IMR-90 (cell line): ENCODE results near the gene KCTD13. TPM values are rescaled to one million over a fixed set of nuclear protein-coding genes. Genes with fewer than 3 reads are reported as not detected.

Experiments used
- ATAC-seq: fragments of 200-7000 bp; cut with Tn5 transposase; 2 replicates; pipeline ENCODE4 v1.9.1; 2020; ENCODE audit warnings: low read depth, mild to moderate bottlenecking, moderate library complexity
- BruUV-seq: library from RNA; stranded (reverse); fragments of 400-500 nt; replicated peaks from 2 replicates; lab custom pipeline; 2021; lab: Mats Ljungman, UMichigan
- CTCF ChIA-PET: fragments of 300-600 bp; formaldehyde crosslinking; extraction: SDS; loops from one replicate; lab custom pipeline; 2021; ENCODE audit warnings: antibody characterized with exemption; lab: Yijun Ruan, JAX
- POLR2A ChIA-PET: fragments of 300-600 bp; sonication (Branson Sonifier 250); formaldehyde crosslinking; loops from one replicate; lab custom pipeline; 2022; ENCODE audit warnings: antibody characterized with exemption; ENCODE audit not compliant: unreplicated experiment; lab: Charles Lee
- DNase-seq: peaks from one replicate; pipeline ENCODE4 v3.0.0; 2013
- H2AFZ ChIP-seq: replicated peaks from 2 replicates; pipeline ENCODE3; 2013; ENCODE audit warnings: low read length, mild to moderate bottlenecking; ENCODE audit not compliant: poor library complexity
- H2AK5ac ChIP-seq: 2 replicates; pipeline ENCODE4 v1.6.1; 2013; ENCODE audit warnings: low read depth, low read length, inconsistent platforms
- H2AK9ac ChIP-seq: replicated peaks from 2 replicates; pipeline ENCODE3; 2013; ENCODE audit warnings: mild to moderate bottlenecking, low read depth, low read length, moderate library complexity; ENCODE audit not compliant: poor library complexity
- H2BK120ac ChIP-seq: 2 replicates; pipeline ENCODE4 v1.6.1; 2013; ENCODE audit warnings: low read depth, low read length, inconsistent platforms
- H2BK15ac ChIP-seq: 3 replicates; pipeline ENCODE4 v1.6.1; 2013; ENCODE audit warnings: low read depth, low read length, inconsistent platforms
- H2BK20ac ChIP-seq: 2 replicates; pipeline ENCODE4 v1.6.1; 2013; ENCODE audit warnings: low read depth, mild to moderate bottlenecking, inconsistent platforms, low read length, moderate library complexity
- H2BK5ac ChIP-seq: 2 replicates; pipeline ENCODE4 v1.6.1; 2013; ENCODE audit warnings: mild to moderate bottlenecking, low read depth, low read length, inconsistent platforms; ENCODE audit not compliant: poor library complexity, severe bottlenecking
- H3K14ac ChIP-seq: replicated peaks from 2 replicates; pipeline ENCODE4 v1.6.1; 2013; ENCODE audit warnings: low read depth, low read length, inconsistent platforms
- H3K18ac ChIP-seq: 2 replicates; pipeline ENCODE4 v1.6.1; 2013; ENCODE audit warnings: low read depth, low read length, control low read depth
- H3K23ac ChIP-seq: 2 replicates; pipeline ENCODE4 v1.6.1; 2013; ENCODE audit warnings: low read depth, low read length, inconsistent platforms
- H3K27ac ChIP-seq: 2 replicates; pipeline ENCODE4 v1.5.1; 2013; ENCODE audit warnings: mild to moderate bottlenecking, control low read depth, low read length; ENCODE audit not compliant: insufficient read depth
- H3K27me3 ChIP-seq: 2 replicates; pipeline ENCODE4 v1.6.1; 2013; ENCODE audit warnings: low read length; ENCODE audit not compliant: control insufficient read depth, insufficient read depth
- H3K36me3 ChIP-seq: 2 replicates; pipeline ENCODE4 v1.6.1; 2013; ENCODE audit warnings: low read length, mixed read lengths; ENCODE audit not compliant: control insufficient read depth, insufficient read depth
- H3K4ac ChIP-seq: 2 replicates; pipeline ENCODE4 v1.6.1; 2013; ENCODE audit warnings: low read depth, low read length, inconsistent platforms
- H3K4me1 ChIP-seq: 2 replicates; pipeline ENCODE4 v1.6.1; 2013; ENCODE audit warnings: low read length, mixed read lengths; ENCODE audit not compliant: control insufficient read depth, insufficient read depth
- H3K4me2 ChIP-seq: 2 replicates; pipeline ENCODE4 v1.6.1; 2013; ENCODE audit warnings: low read depth, mild to moderate bottlenecking, control low read depth, low read length, moderate library complexity
- H3K4me3 ChIP-seq: 2 replicates; pipeline ENCODE4 v1.5.1; 2013; ENCODE audit warnings: low read depth, mild to moderate bottlenecking, control low read depth, low read length, moderate library complexity; ENCODE audit not compliant: insufficient read depth
- H3K56ac ChIP-seq: 2 replicates; pipeline ENCODE4 v1.6.1; 2013; ENCODE audit warnings: low read length, inconsistent platforms; ENCODE audit not compliant: insufficient read depth; ENCODE audit errors: extremely low read depth
- H3K79me1 ChIP-seq, 2 experiments: 2 replicates each; pipeline ENCODE4 v1.6.1; 2013; ENCODE audit warnings: low read length in 2 of 2, inconsistent platforms in 1 of 2, low read depth in 1 of 2
- H3K9ac ChIP-seq: 2 replicates; pipeline ENCODE4 v1.6.1; 2013; ENCODE audit warnings: low read depth, low read length, control low read depth
- H3K9me1 ChIP-seq: 2 replicates; pipeline ENCODE4 v1.6.1; 2013; ENCODE audit warnings: low read length, inconsistent platforms; ENCODE audit not compliant: insufficient read depth
- H3K9me3 ChIP-seq: 2 replicates; pipeline ENCODE4 v1.6.1; 2013; ENCODE audit warnings: low read length; ENCODE audit not compliant: control insufficient read depth, insufficient read depth
- H4K20me1 ChIP-seq: 2 replicates; pipeline ENCODE4 v1.6.1; 2013; ENCODE audit warnings: low read length, inconsistent platforms; ENCODE audit not compliant: insufficient read depth
- H4K5ac ChIP-seq: 2 replicates; pipeline ENCODE4 v1.6.1; 2013; ENCODE audit warnings: mild to moderate bottlenecking, low read depth, low read length, control low read depth
- H4K8ac ChIP-seq, 2 experiments: 2 replicates each; pipeline ENCODE4 v1.6.1; 2013; ENCODE audit warnings: low read depth in 2 of 2, low read length in 2 of 2, control low read depth in 1 of 2, inconsistent platforms in 1 of 2
- H4K91ac ChIP-seq: 2 replicates; pipeline ENCODE4 v1.6.1; 2013; ENCODE audit warnings: low read depth, low read length, inconsistent platforms; ENCODE audit not compliant: insufficient read depth
- BHLHE40 ChIP-seq: fragments of 150-350 bp; IDR thresholded peaks from 2 replicates; pipeline ENCODE4 v1.6.1; 2016; ENCODE audit warnings: mild to moderate bottlenecking, low read depth, low read length
- CEBPB ChIP-seq: IDR thresholded peaks from 2 replicates; pipeline ENCODE4 v1.6.1; 2012; ENCODE audit warnings: low read depth, low read length, improper control_type of control experiment
- FOS ChIP-seq: fragments of 150-350 bp; IDR thresholded peaks from 2 replicates; pipeline ENCODE4 v1.6.1; 2016; ENCODE audit warnings: low read depth, low read length
- MAFK ChIP-seq: IDR thresholded peaks from 2 replicates; pipeline ENCODE4 v1.6.1; 2012; ENCODE audit warnings: low read depth, low read length, improper control_type of control experiment
- NFE2L2 ChIP-seq: fragments of 150-350 bp; IDR thresholded peaks from 2 replicates; pipeline ENCODE4 v1.6.1; 2016; ENCODE audit warnings: low read depth, mild to moderate bottlenecking, low read length
- RCOR1 ChIP-seq: IDR thresholded peaks from 2 replicates; pipeline ENCODE4 v1.6.1; 2012; ENCODE audit warnings: mild to moderate bottlenecking, low read length, improper control_type of control experiment; ENCODE audit not compliant: insufficient replicate concordance
- RFX5 ChIP-seq: IDR thresholded peaks from 2 replicates; pipeline ENCODE4 v1.8.0; 2012; ENCODE audit warnings: low read depth, mild to moderate bottlenecking, low read length, moderate library complexity
- SMC3 ChIP-seq: fragments of 150-350 bp; IDR thresholded peaks from 2 replicates; pipeline ENCODE4 v1.6.1; 2016; ENCODE audit warnings: low read depth, mild to moderate bottlenecking, antibody characterized with exemption, low read length, moderate library complexity
- WGBS, 2 experiments: methylation state at CpG; one replicate each; pipeline versions ENCODE4 v1.1.5 to v1.1.7; 2013; ENCODE audit warnings: missing lambda C conversion rate in 2 of 2; ENCODE audit not compliant: insufficient read length in 1 of 2; ENCODE audit errors: extremely low coverage in 2 of 2; 5-methylcytosine and 5-hydroxymethylcytosine counted together
- dilution Hi-C: fragments of 300-500 bp; cut with HindIII; formaldehyde crosslinking; loops from one replicate; pipeline ENCODE4 v1.14.3; 2018; ENCODE audit warnings: low sequenced_read_pairs; ENCODE audit not compliant: unreplicated experiment
- in situ Hi-C: fragments of 300-500 bp; cut with MboI; formaldehyde crosslinking; loops from 3 replicates; pipeline ENCODE4 v1.14.3; 2019; ENCODE audit warnings: low sequenced_read_pairs, inconsistent platforms, mixed read lengths
- intact Hi-C: fragments of 100-400 bp; cut with micrococcal nuclease; formaldehyde crosslinking; loops from 2 replicates; pipeline ENCODE4 v1.10.0; 2022
- polyA plus RNA-seq, 3 experiments: library from polyadenylated mRNA; depleted of rRNA; stranded (reverse); fragments of >200 nt; gene quantifications; 2 replicates each; pipeline ENCODE4 v1.2.3, GENCODE V29; 2012; ENCODE audit warnings: low replicate concordance in 1 of 3
- total RNA-seq: library from RNA; depleted of rRNA; stranded (reverse); fragments of >200 nt; gene quantifications from 2 replicates; pipeline ENCODE4 v1.2.3, GENCODE V29; 2012
- TF ChIP-seq, protein P1 (sequence below): conservative IDR thresholded peaks from 2 replicates; pipeline ENCODE4 v1.5.1; 2012; ENCODE audit warnings: mild to moderate bottlenecking, low read depth, low read length, improper control_type of control experiment
- TF ChIP-seq, protein P2 (sequence below): fragments of 150-350 bp; IDR thresholded peaks from 2 replicates; pipeline ENCODE4 v1.6.1; 2016; ENCODE audit warnings: low read depth, mild to moderate bottlenecking, low read length, moderate library complexity, borderline replicate concordance

KCTD13 gene
- total and polyA plus RNA-seq, 2 of the 4 experiments (the other 2 are of a cell fraction), result 4.1 to 20.7 TPM

DNA sequence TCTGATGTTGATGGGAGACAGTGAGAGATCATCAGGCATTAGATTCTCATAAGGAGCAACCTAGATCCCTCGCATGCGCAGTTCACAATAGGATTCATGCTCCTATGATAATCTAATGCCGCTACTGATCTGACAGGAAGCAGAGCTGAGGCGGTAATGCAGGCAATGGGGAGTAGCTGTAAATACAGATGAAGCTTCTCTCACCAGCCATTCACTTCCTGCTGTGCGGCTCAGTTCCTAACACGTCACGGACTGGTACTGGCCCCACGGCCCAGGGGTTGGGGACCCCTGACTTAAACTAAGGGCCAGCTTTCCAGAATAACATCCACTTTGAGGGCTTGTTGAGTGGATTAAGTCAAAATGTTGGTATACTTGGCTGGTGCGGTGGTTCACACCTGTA is 33.3 kb upstream of the KCTD13 start:
- Histone ChIP-seq H3K4ac (no peak overlapping the region), H3K56ac (no peak overlapping the region), H3K4me1 (peaks cover 8% of the 10 kb centered on the region), H2AK5ac (no peak overlapping the region), H3K79me1 (peaks cover 12 to 22% of the 10 kb centered on the region in 2 experiments; a peak in 3 of 4 replicates), H3K9me1 (peaks cover 5% of the 10 kb centered on the region; the same call in 1 of the 2 replicates), H3K36me3 (peaks cover 2% of the 10 kb centered on the region; the same call in 1 of the 2 replicates), H3K14ac (no peak overlapping the region), H4K8ac (no peak overlapping the region), H2BK5ac (no peak overlapping the region), H3K27ac (no peak overlapping the region), H2BK15ac (no peak overlapping the region), H4K91ac (no peak overlapping the region), H3K4me2 (no peak overlapping the region), H2AFZ (no peak overlapping the region), H4K5ac (no peak overlapping the region), H2BK20ac (no peak overlapping the region), H2AK9ac (no peak overlapping the region), H3K27me3 (no peaks in the 10 kb centered on the region), H3K18ac (no peak overlapping the region), H4K20me1 (no peaks in the 10 kb centered on the region), H3K9me3 (no peaks in the 10 kb centered on the region), H3K23ac (no peak overlapping the region), H3K4me3 (no peak overlapping the region), H3K9ac (no peak overlapping the region), H2BK120ac (no peak overlapping the region)
- intact Hi-C loops, result no loop called here
- in situ Hi-C loops, result no loop called here
- DNase-seq, result no peak
- BruUV-seq, result no TSS peak
- WGBS, 2 experiments, result no CpG with 5 or more reads among the region's 9 CpGs
- ChIA-PET CTCF (no interaction called here), POLR2A (no interaction called here)
- dilution Hi-C loops, result no loop called here
- ATAC-seq, result no peak
- TF ChIP-seq RFX5, result no peak
- no peak for TF ChIP-seq FOS
- TF ChIP-seq SMC3, result no peak
- TF ChIP-seq, protein P1, sequence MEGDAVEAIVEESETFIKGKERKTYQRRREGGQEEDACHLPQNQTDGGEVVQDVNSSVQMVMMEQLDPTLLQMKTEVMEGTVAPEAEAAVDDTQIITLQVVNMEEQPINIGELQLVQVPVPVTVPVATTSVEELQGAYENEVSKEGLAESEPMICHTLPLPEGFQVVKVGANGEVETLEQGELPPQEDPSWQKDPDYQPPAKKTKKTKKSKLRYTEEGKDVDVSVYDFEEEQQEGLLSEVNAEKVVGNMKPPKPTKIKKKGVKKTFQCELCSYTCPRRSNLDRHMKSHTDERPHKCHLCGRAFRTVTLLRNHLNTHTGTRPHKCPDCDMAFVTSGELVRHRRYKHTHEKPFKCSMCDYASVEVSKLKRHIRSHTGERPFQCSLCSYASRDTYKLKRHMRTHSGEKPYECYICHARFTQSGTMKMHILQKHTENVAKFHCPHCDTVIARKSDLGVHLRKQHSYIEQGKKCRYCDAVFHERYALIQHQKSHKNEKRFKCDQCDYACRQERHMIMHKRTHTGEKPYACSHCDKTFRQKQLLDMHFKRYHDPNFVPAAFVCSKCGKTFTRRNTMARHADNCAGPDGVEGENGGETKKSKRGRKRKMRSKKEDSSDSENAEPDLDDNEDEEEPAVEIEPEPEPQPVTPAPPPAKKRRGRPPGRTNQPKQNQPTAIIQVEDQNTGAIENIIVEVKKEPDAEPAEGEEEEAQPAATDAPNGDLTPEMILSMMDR, result no peak
- no peak for TF ChIP-seq BHLHE40
- TF ChIP-seq MAFK, result no peak
- TF ChIP-seq CEBPB, result no peak
- no peak for TF ChIP-seq NFE2L2
- TF ChIP-seq RCOR1, result no peak
- TF ChIP-seq, protein P2, sequence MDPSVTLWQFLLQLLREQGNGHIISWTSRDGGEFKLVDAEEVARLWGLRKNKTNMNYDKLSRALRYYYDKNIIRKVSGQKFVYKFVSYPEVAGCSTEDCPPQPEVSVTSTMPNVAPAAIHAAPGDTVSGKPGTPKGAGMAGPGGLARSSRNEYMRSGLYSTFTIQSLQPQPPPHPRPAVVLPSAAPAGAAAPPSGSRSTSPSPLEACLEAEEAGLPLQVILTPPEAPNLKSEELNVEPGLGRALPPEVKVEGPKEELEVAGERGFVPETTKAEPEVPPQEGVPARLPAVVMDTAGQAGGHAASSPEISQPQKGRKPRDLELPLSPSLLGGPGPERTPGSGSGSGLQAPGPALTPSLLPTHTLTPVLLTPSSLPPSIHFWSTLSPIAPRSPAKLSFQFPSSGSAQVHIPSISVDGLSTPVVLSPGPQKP, result no peak
